Measurements from ENCODE around the gene KIR2DL4.

DNA sequence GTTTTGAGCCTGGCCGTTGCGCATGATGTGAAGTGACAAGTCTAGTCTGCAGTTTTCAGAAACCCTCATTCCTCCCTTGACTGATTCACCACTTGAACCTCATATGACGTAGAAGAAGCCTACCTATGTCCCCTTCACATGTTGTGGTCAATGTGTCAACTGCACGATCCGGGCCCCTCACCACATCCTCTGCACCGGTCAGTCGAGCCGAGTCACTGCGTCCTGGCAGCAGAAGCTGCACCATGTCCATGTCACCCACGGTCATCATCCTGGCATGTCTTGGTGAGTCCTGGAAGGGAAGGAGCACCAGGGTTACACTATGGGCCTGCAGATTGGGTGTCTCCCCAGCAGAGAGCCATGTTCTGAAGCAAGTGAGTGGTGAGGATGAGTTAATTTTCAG is at the start of gene KIR2DL4:
- TF ChIP-seq, protein P1, sequence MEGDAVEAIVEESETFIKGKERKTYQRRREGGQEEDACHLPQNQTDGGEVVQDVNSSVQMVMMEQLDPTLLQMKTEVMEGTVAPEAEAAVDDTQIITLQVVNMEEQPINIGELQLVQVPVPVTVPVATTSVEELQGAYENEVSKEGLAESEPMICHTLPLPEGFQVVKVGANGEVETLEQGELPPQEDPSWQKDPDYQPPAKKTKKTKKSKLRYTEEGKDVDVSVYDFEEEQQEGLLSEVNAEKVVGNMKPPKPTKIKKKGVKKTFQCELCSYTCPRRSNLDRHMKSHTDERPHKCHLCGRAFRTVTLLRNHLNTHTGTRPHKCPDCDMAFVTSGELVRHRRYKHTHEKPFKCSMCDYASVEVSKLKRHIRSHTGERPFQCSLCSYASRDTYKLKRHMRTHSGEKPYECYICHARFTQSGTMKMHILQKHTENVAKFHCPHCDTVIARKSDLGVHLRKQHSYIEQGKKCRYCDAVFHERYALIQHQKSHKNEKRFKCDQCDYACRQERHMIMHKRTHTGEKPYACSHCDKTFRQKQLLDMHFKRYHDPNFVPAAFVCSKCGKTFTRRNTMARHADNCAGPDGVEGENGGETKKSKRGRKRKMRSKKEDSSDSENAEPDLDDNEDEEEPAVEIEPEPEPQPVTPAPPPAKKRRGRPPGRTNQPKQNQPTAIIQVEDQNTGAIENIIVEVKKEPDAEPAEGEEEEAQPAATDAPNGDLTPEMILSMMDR (IDR thresholded peaks at IDR 0.05; ENCODE audit: low read depth, low read length), result no peak
- TF ChIP-seq EZH2phosphoT487 (IDR thresholded peaks at IDR 0.05; ENCODE audit: low read depth), result no peak

Measured in OCI-LY3 (cell line).